ENCODE measurements around the gene ACER2. TPM values are rescaled to one million over a fixed set of nuclear protein-coding genes. Genes with fewer than 3 reads are reported as not detected.

The ACER2 gene
- total and polyA plus RNA-seq, 5 experiments from 2014 or later, result 0.51 to 5.5 (median 1.2) TPM

- POLR2A ChIA-PET, result no interaction called here
- Mint-ChIP-seq H3K4me3 (no peak overlapping the region), H3K9me3 (no peaks in the 10 kb centered on the region), H3K27me3 (peaks cover 0 to 5% (median 4%) of the 10 kb centered on the region in 5 donors), H3K36me3 (no peaks in the 10 kb centered on the region), H3K27ac (no peak overlapping the region), H3K4me1 (peaks cover 6 to 21% (median 17%) of the 10 kb centered on the region in 4 donors)
- no peak for ATAC-seq
- DNase-seq, result no peak
These were observed 52.3 kb downstream of the ACER2 start for GRCh38 chr9:19461135-19461534.

- DNase-seq, result no peak
- POLR2A ChIA-PET, result interaction anchor here (1.4 to 1.5 kb wide), 2 partner anchors 85 to 415 kb away, joined by 3 read pairs; partner anchors contain the start of gene RRAGA
These were observed 55.4 kb downstream of the ACER2 start for GRCh38 chr9:19464061-19464763.

GRCh38 chr9:19464764-19465585 lies 56.2 kb downstream of the ACER2 start:
- DNase-seq (peak; percentile 53 to 82 (median 73)), ATAC-seq (peak; percentile 95 to 97)
- Mint-ChIP-seq H3K4me3 (peak overlapping the region; percentile 81 to 93 (median 90)), H3K9me3 (no peaks in the 10 kb centered on the region), H3K36me3 (no peaks in the 10 kb centered on the region), H3K27ac (peak overlapping the region in 4 of 10 donors; percentile 23 to 91 (median 77)), H3K27me3 (no peaks in the 10 kb centered on the region), H3K4me1 (peaks cover 6 to 11% (median 8%) of the 10 kb centered on the region in 4 donors)
- POLR2A ChIA-PET, result interaction anchor here (0.6 to 1.5 kb wide), 3 partner anchors 86 to 416 kb away, joined by 3 to 4 read pairs (median 3); partner anchors contain the start of gene RRAGA

More at GRCh38 chr9:19464061-19464763, 55.4 kb downstream of the ACER2 start:
- H3K27ac Mint-ChIP-seq, result peak overlapping the region in 7 of 10 donors; percentile 15 to 91 (median 68)
- no peaks in the 10 kb centered on the region for H3K36me3 Mint-ChIP-seq
- ATAC-seq, result no peak
- H3K4me1 Mint-ChIP-seq, result peaks cover 6 to 11% (median 8%) of the 10 kb centered on the region in 4 donors
- H3K4me3 Mint-ChIP-seq, result peak overlapping the region; percentile 81 to 93 (median 90)
- no peaks in the 10 kb centered on the region for H3K9me3 Mint-ChIP-seq
- H3K27me3 Mint-ChIP-seq, result no peaks in the 10 kb centered on the region

- Mint-ChIP-seq H3K9me3 (no peaks in the 10 kb centered on the region), H3K4me1 (peaks cover 6 to 11% (median 8%) of the 10 kb centered on the region in 4 donors), H3K4me3 (peak overlapping the region in 3 of 10 donors; percentile 82 to 92 (median 83)), H3K27me3 (no peaks in the 10 kb centered on the region), H3K27ac (no peak overlapping the region), H3K36me3 (no peaks in the 10 kb centered on the region)
- POLR2A ChIA-PET, result interaction anchor here (0.6 to 1.5 kb wide), 2 partner anchors 286 to 417 kb away, joined by 3 to 4 read pairs; partner anchors contain the start of gene RRAGA
- DNase-seq (no peak), ATAC-seq (no peak)
These were observed 56.9 kb downstream of the ACER2 start for GRCh38 chr9:19465586-19466279.

GRCh38 chr9:19466280-19466639 lies 57.5 kb downstream of the ACER2 start:
- POLR2A ChIA-PET, result no interaction called here
- ATAC-seq (no peak), DNase-seq (no peak)
- Mint-ChIP-seq H3K4me1 (peaks cover 6 to 11% (median 8%) of the 10 kb centered on the region in 4 donors), H3K36me3 (no peaks in the 10 kb centered on the region), H3K27me3 (no peaks in the 10 kb centered on the region), H3K9me3 (no peaks in the 10 kb centered on the region), H3K4me3 (no peak overlapping the region), H3K27ac (no peak overlapping the region)

GRCh38 chr9:19469271-19469670 lies 60.5 kb downstream of the ACER2 start:
- POLR2A ChIA-PET, result interaction anchor here (0.7 kb wide), 1 partner anchor 348 kb away, joined by 3 read pairs; no protein-coding TSS in a partner anchor
- DNase-seq, result no peak
- peaks cover 6 to 17% (median 11%) of the 10 kb centered on the region in 4 donors for H3K4me1 Mint-ChIP-seq
- H3K9me3 Mint-ChIP-seq, result no peaks in the 10 kb centered on the region
- no peak for ATAC-seq
- H3K4me3 Mint-ChIP-seq, result no peak overlapping the region
- H3K27me3 Mint-ChIP-seq, result peaks cover 0 to 6% (median 0%) of the 10 kb centered on the region in 5 donors
- H3K36me3 Mint-ChIP-seq, result no peaks in the 10 kb centered on the region
- no peak overlapping the region for H3K27ac Mint-ChIP-seq

GRCh38 chr9:19470567-19470966 lies 61.8 kb downstream of the ACER2 start:
- no peak for ATAC-seq
- Mint-ChIP-seq H3K27me3 (peaks cover 0 to 11% (median 0%) of the 10 kb centered on the region in 5 donors), H3K36me3 (no peaks in the 10 kb centered on the region), H3K4me3 (no peak overlapping the region), H3K4me1 (peaks cover 3 to 9% (median 7%) of the 10 kb centered on the region in 4 donors), H3K9me3 (no peaks in the 10 kb centered on the region), H3K27ac (no peak overlapping the region)
- no peak for DNase-seq
- POLR2A ChIA-PET, result no interaction called here

- no peak for ATAC-seq
- POLR2A ChIA-PET, result no interaction called here
- peak overlapping the region in 1 of 10 donors; percentile 69 for H3K4me3 Mint-ChIP-seq
- H3K27me3 Mint-ChIP-seq, result peaks cover 0 to 11% (median 0%) of the 10 kb centered on the region in 5 donors
- DNase-seq, result no peak
- H3K36me3 Mint-ChIP-seq, result no peaks in the 10 kb centered on the region
- no peaks in the 10 kb centered on the region for H3K9me3 Mint-ChIP-seq
- H3K4me1 Mint-ChIP-seq, result peaks cover 3 to 9% (median 7%) of the 10 kb centered on the region in 4 donors
- H3K27ac Mint-ChIP-seq, result no peak overlapping the region
These were observed 62.3 kb downstream of the ACER2 start for GRCh38 chr9:19470981-19471650.

- H3K27ac Mint-ChIP-seq, result peak overlapping the region in 2 of 10 donors; percentile 56 to 75
- ATAC-seq, result peak; percentile 83 to 86
- POLR2A ChIA-PET, result no interaction called here
- H3K4me3 Mint-ChIP-seq, result peak overlapping the region; percentile 20 to 80 (median 68)
- no peaks in the 10 kb centered on the region for H3K9me3 Mint-ChIP-seq
- peak in 9 of 10 donors; percentile 15 to 38 (median 23) for DNase-seq
- H3K36me3 Mint-ChIP-seq, result no peaks in the 10 kb centered on the region
- peaks cover 0 to 11% (median 0%) of the 10 kb centered on the region in 5 donors for H3K27me3 Mint-ChIP-seq
- peaks cover 3 to 9% (median 7%) of the 10 kb centered on the region in 4 donors for H3K4me1 Mint-ChIP-seq
These were observed 63.2 kb downstream of the ACER2 start for GRCh38 chr9:19471737-19472648.

- Mint-ChIP-seq H3K4me1 (peaks cover 3 to 9% (median 7%) of the 10 kb centered on the region in 4 donors), H3K9me3 (no peaks in the 10 kb centered on the region), H3K27me3 (peaks cover 3 to 12% (median 3%) of the 10 kb centered on the region in 5 donors), H3K4me3 (no peak overlapping the region), H3K36me3 (no peaks in the 10 kb centered on the region), H3K27ac (peak overlapping the region in 1 of 10 donors; percentile 35)
- no peak for ATAC-seq
- POLR2A ChIA-PET, result no interaction called here
- DNase-seq, result no peak
These were observed 64.8 kb downstream of the ACER2 start for GRCh38 chr9:19473605-19474004.

GRCh38 chr9:19479874-19480273 lies 71.1 kb downstream of the ACER2 start:
- ATAC-seq (no peak), DNase-seq (no peak)
- no peak overlapping the region for H3K4me3 Mint-ChIP-seq
- no peaks in the 10 kb centered on the region for H3K36me3 Mint-ChIP-seq
- no peaks in the 10 kb centered on the region for H3K4me1 Mint-ChIP-seq
- no peaks in the 10 kb centered on the region for H3K9me3 Mint-ChIP-seq
- peaks cover 5 to 10% (median 6%) of the 10 kb centered on the region in 5 donors for H3K27me3 Mint-ChIP-seq
- no peak overlapping the region for H3K27ac Mint-ChIP-seq
- POLR2A ChIA-PET, result no interaction called here
